ENCODE measurements around the gene CTDP1.

DNA sequence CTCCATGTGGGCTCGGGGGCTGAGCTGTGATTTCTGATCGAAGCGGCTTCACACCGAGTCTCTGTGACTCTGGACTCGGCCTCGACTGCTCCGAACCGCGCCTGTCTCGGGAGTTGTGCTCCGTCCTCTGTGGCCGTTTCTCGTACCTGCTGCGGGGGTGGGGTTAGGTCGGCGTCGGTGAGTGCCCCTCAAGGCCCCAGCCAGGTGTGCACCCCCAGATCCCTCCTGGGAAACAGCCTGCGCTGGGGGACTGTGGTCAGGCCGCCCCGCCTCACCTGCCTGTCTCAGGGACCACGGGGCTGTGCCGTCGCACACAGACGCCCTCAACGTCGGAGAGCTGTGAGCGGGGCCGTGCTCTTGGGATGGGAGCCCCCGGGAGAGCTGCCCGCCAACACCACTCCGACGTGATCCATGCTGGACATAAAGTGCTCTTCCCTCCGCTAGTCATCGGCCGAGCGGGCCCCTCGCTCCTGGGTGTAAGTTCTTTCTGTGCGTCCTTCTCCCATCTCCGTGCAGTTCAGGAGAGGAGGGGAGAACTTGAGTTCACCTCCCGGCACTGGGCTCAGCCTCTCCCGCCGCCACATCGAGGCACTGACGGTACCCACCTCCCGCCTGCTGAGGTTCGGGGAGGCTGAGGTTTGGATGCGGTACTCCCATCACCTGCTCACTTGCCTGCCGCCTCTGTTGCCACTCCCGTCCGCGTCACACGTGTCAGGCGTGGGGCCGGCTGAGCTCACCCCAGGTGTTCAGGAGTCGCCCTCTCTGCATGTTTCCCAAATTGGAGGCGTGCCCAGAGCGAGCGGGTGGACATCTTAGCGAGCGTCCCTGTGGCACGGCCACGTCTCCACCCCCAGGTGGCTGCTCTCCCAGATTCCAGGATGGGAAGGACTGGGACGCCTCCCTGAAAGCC lies 55.7 kb downstream of the CTDP1 start:
- TF ChIP-seq EZH2 (IDR thresholded peaks at IDR 0.05; ENCODE audit: borderline replicate concordance) (no peak), CTCF (IDR thresholded peaks at IDR 0.05; ENCODE audit: poor library complexity) (no peak), EZH2phosphoT487 (IDR thresholded peaks at IDR 0.05; ENCODE audit: low read depth, severe bottlenecking, unreplicated experiment) (no peak)

Measured in hepatocyte (in vitro differentiated cells).